DMS114 treated with DMSO at 0.1 percent for 48 hours (cell line): ENCODE results near the gene GRIA4.
A peak's percentile ranks its signal among the peaks of the same experiment; 100 is the strongest.
"Not testable (repeated sequence)": the region's sequence is repeated elsewhere in the genome, so short reads cannot be mapped to it uniquely, and the experiment has no call there.

ENCODE experiments used
- DNase-seq: peaks from one replicate; lab custom pipeline; 2025; ENCODE audit not compliant: unreplicated experiment; lab: John Stamatoyannopoulos, UW

The GRIA4 gene

GRCh38 chr11:105986554-105986953, 376.7 kb downstream of the GRIA4 start:
- no peak for DNase-seq

DNA sequence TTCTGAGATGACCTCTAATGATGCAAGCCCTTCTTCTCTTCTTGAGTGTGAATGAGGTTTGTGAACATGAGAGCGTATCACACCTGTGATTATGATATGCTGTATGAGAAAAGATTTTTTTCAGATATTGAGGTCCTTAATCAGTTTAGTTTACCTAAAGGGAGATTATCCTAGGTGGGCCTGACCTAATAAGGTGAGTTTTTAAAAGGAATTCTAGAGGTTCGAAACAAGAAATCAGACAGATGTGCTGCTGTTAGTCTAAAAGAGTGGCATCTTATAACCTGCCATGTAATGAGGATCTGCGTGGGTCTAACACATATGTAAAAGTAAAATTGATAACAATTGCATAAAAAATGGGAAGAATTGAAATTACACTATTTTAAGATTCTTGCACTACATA, 378.3 kb downstream of the GRIA4 start:
- DNase-seq: no peak

GRCh38 chr11:105989124-105989523, 379.3 kb downstream of the GRIA4 start:
- DNase-seq: no peak

GRCh38 chr11:105991888-105992287, 382.0 kb downstream of the GRIA4 start:
- DNase-seq: no peak

DNA sequence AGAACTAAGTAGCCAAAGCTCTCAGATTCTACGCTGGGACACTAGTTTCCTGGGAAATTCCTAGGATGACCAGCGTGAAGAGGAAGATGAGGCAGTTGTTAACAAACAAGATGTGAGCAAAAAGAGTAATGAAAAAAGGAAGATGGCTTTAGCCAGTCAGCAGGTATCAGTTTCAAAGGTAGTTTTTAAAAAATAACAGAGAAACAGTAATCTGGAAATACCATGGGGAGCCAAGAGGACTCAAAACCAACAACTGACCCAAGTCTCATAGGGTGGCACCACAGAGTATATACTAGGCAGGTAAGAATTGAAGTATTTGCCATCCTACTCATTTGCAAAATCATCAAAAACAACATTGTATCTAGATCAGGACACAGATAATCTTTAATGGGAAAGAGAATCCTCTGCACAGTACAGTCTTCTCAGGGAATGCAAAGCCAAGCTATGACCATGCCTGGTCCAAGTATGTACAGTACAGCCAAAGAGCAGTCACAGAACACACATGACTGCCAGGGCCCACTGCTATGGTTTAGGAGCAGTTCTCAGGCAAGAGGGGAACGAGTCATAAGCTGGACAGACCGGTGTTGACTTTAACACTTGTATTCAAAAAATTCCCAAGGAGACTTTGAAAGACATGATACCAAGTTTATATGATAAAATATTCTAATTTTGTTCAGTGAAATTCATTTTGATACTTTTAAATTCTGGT, 391.6 kb downstream of the GRIA4 start:
- DNase-seq: no peak

- not testable (repeated sequence) for DNase-seq
Measured at GRCh38 chr11:106003094-106003493, 393.2 kb downstream of the GRIA4 start.

DNA sequence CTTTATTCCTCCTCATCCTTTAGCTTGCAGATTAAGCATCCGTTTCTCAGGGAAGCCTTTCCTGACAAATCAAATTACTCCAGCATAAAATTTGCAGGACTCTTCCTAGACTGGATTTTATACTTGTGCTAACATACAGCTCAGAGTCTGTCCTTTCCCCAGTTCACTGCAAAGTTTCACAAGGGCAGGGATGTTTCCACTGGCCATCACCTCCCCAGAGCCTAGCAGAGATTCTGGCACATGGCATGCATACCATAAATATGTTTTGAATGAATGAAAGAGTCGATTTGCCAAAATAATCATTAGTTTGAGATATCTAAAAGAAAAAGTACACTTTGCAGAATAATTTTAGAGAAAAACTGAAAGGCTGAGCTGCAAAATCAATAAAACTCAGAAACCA, 401.6 kb downstream of the GRIA4 start:
- no peak for DNase-seq

DNA sequence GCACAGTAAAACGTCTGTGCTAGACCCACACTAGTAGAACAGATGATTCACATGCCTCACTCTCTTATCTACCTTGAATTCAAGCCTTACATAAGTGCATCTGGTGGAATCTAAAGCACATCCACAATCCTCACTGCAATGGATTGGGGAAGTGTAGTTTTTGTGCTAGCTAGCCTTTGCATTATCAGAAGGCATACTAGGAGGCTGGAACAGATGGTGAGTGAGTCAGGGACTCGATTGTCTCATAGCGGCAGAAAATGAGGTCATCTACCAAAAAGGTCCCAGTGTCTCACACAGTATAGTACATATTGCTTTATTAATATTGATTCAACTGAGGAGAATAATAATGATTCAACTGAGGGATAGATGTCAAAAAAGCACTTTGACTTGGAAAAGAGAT, 402.9 kb downstream of the GRIA4 start:
- no peak for DNase-seq

DNA sequence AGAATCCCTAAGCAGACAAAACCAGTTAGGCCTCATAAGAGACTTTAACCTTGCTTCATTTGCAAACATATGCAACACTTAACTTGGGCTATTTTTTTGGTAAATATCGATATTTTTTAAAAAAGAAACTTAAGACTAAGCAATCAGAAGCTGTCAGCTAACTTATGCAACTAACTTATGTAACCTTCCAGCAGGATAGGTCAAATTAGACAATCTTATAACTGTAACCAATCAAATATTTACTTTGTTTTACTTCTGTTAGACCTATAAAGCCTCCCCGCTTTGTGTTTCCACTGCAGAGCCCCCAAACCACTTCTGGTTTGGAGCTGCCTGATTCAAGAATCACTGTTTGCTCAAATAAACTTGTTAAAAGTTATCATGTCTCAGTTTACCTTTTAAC, 404.2 kb downstream of the GRIA4 start:
- no peak for DNase-seq

- DNase-seq: no peak
Measured at GRCh38 chr11:106014620-106015019, 404.7 kb downstream of the GRIA4 start.

DNA sequence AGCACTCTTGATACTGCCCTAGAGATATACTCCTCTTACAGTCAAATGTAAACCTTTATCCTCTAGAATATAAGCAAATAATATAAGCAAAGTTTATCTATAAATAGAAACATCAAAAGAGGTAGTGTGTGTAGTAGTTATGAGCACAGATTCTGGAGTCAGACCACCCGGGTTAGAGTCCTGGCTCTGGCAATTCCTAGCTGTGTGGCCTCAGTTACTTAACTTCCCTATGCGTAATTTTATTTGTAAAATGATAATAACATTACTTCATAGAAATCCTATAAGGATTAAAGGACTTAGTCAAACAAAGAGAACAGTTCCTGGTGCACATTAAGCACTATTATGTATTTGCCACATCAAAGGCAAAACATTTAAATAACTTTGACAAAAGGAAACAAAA, 405.2 kb downstream of the GRIA4 start:
- no peak for DNase-seq

GRCh38 chr11:106017093-106017492, 407.2 kb downstream of the GRIA4 start:
- no peak for DNase-seq

GRCh38 chr11:106021181-106021966, 411.5 kb downstream of the GRIA4 start:
- DNase-seq: no peak

DNA sequence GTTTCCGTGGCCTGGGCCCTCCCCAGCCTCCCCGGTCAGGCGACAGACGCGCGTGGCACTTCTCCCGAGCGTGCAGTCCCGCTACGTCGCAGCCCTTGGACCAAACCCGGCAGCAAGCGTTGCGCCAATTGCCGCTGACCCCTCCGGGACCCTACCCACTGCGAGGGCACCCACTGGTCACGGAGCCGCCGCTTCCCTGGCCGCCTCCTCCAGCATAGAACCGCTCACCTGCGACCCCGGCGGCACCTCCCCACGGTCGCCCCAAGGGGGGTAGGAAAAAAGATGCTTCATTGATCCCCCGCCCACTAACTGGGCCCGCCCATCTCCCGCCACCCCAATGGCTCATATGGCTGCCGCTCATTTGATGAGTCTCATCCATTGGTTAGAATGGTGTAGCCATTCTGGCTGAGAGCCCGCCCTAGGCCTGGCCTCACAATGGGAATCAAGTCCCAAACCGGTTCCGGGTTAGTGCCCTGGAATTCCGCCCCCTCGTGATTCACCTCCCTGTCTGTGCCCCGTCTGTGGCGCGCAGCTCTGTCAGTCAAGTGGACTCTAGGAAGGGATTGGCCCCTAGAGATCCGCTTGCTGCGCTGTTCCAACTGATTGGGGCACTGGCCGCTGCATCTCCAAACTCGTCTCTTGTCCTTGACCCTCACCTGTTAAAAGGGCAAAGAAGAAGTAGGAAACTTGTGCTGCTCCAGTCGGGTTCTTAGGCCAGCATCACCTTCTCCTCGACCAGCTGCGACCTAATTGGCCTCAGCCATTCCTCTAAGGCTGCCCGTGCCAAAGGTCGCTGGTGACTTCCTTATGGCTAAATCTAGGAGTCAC, 412.3 kb downstream of the GRIA4 start, which contains the start of gene MSANTD4:
Gene MSANTD4 (minus strand): TSS at position 274 of the 828 bp plus-strand sequence. CDS start 11,323 bp downstream, outside the sequence.
- DNase-seq: peak; percentile 92

DNA sequence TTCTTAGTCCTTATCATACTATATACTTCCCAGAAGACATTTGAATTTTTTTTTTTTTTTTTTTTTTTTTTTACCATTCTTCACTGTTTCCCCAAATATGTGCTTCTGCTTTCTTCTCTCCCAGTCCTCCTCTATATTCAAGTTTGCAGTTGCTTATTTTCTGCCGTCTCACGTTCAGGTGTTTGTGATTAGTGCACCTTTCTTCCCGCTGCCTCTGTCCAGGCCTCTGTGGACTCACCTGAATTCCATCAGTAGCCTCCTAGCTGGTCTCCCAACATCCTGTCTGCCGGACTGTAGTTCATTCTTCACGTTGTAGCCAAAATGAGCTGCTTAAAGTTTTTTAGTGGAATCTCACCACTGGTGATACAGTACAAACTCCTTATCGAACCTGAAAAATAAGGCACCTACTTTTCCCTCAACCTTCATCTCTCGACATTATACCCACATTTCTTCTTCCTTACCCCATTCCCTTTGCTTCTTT, 413.0 kb downstream of the GRIA4 start:
- no peak for DNase-seq

DNA sequence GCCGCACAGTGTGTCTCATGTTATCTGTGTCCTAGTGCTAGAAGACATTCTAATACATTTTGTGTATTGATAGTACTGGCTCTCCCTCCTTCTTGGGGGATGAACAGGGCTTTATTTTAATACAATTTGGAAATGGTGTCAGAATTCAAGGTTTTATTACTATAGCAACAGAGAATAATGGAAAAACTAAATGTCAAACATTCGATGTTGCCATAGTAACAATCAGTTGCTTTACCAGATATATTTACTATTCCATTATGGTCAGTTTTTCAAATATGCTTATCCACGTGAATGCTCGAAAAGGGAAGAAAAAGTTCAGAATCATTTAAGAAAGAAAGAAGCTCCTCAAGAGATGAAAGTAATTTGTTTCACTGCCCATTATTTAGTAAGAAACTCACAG, 420.7 kb downstream of the GRIA4 start:
- no peak for DNase-seq

DNA sequence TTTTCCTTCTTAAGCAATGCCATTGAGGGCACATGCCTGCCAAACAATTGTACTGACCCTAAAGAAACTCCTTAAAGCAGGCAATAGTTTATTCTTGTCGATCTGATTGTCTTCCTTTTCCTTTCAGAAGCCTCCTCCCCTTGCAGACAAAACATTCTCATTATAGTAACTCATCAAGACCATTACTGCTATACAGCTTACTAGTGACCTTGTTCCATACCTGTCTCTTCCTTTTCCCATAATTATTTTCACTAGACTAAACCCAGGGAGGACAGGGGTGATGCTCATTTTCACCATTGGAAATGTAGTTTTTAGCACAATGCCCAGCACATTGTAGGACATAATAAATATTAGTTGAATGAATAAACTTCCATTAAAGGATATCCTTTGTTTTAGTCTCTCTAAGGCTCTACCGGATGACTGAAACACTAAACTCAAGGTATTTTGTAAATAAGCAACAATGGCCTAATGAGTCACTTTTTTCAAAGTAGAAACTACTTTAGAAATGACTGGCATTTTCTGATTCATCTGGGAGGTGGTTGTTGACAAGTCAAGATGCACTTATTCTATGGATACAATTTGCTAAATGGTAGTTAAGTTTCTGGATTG, 421.4 kb downstream of the GRIA4 start:
- DNase-seq: no peak
